NCI-H2029 treated with DMSO at 0.1 percent for 48 hours (cell line): ENCODE data around the gene OR6C65.
"Not testable (repeated sequence)": the region's sequence is repeated elsewhere in the genome, so short reads cannot be mapped to it uniquely, and the experiment has no call there.

Experiments
- DNase-seq: peaks from one replicate; lab custom pipeline; 2025; lab: John Stamatoyannopoulos, UW

The OR6C65 gene

DNA sequence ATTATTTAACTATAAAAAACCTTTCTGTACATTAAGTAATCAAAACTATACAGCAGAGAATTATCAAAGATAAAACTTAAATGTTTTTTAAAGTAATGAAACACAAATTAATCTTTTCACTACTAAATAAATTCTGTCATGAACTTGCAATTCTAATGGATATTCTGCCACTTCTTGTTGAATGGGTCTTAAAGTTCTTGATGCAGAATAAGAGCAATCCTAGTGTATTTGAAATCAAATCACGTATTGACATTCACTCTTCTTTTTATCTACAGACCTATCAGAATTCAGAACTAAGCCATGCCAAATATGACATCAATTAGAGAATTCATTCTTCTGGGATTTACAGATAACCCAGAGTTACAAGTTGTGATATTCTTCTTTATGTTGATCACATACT is at the start of gene OR6C65:
Gene OR6C65 (plus strand): TSS at position 301 of the 400 bp plus-strand sequence. CDS start 0 bp downstream, at position 301.
- DNase-seq, result no peak

DNA sequence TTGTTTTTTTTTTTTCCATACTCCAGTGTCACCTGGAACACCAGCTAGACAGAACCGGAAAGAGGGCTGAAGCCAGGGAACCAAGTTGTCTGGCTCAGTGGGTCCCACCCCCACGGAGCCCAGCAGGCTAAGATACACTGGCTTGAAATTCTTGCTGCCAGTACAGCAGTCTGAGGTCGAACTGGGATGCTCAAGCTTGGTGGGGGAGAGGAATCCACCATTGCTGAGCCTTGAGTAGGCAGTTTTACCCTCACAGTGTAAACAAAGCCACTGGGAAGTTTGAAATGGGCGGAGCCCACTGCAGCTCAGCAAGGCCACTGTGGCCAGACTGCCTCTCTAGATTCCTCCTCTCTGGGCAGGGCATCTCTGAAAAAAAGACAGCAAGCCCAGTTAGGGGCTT is 45.0 kb upstream of the OR6C65 start:
- DNase-seq, result not testable (repeated sequence)

DNA sequence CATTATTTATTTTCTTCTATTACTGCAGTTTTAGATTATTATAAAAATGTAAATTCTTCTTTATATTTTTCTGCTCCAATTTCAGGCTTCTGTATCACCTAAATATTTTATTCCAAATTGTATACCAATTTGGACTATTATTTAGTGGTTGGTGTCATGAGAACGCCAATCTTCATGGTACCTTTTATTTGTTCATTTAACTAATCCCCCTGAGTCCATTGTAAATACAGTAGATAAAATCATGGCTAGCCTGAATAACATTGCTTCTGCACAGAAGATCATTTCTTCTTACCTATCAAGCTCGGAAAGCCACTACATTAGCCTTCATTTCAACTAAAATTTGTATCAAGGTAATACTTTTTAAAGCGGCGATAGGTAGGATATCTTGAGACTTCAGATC is 37.7 kb upstream of the OR6C65 start, which contains the start of gene OR6C75:
Gene OR6C75 (plus strand): TSS at position 301 of the 400 bp plus-strand sequence. CDS start 2,136 bp downstream, outside the sequence.
- DNase-seq, result no peak

DNA sequence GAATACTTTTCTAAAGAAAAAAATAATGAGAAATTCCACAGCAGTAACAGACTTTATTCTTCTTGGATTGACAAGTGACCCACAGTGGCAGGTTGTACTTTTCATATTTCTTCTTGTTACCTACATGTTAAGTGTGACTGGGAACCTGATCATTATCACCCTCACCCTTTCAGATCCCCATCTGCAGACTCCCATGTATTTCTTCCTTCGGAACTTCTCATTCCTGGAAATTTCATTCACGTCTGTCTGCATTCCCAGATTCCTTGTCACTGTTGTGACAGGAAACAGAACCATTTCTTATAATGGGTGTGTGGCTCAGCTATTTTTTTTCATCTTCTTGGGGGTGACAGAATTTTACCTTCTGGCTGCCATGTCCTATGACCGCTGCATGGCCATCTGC is 35.2 kb upstream of the OR6C65 start:
- no peak for DNase-seq

DNA sequence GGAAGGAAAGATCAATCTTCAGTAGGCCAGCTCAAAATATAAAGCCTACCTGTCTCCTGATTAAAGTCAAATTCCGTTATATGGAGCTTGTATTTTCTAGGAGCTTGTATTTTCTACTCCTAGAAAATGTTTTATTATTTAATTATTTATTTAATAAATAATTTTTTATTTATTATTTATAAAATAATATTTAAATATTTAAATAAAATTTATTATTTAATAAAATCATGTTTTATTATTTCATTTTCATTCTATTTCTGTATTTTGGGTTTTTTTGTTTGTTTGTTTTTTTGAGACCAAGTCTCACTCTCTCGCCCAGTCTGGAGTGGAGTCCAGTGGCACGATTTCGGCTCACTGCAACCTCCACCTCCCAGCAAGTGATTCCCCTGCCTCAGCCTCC is 27.8 kb upstream of the OR6C65 start:
- no peak for DNase-seq

DNA sequence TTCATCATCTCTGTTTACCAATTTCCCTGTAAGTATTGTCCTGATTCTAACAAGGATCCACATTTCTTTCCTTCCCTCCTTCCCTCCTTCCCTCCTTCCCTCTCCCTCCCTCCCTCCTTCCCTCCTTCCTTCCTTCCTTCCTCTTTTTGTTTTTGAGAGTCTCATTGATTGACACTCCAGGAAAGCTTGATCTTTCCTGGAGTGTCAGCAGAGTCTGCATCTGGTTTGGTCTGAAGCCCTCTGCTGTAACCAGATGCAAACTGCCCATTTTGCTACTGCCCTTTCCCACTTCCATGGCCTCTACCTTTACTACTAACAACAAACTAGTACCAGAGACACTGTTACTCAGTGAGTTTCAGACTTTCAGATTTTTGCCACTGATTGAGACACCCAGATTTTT is 14.4 kb upstream of the OR6C65 start:
- DNase-seq, result no peak

DNA sequence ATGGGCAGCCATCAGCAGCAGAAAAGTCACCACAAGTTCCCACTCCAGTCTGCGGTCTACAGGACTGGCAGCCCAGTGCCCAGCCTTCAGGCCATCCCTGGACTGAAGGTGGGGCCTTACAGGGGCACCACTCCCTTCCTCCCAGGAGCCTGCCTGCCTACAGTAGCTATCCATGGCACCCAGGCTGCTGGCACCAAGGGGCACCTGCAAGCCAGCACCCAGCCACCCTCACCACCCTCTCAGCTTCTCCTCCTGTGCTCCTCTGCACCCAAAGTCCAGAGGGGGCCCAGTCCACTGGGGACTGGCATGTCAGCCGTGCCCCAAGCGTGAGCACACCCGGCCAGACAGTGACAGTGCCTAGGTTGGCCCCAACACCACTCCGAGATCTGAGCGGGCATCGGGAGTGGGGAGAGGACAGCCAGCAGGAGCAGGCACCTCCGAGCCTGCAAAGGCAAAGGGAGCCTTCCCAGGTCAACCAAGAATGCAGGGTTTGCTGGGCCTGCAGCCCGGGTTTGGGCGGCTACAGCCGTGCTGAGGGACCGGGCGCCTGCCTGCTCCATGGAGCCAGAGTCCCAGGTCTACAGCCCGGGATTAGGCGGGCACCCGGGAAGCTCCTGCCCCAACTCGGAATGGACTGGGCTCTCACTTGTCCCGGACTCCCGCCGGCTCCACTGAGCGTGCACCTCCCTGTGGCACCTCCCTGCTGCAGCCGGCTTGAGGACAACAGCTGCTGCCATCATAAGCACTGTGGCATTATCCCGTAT is 8.1 kb upstream of the OR6C65 start:
- no peak for DNase-seq

DNA sequence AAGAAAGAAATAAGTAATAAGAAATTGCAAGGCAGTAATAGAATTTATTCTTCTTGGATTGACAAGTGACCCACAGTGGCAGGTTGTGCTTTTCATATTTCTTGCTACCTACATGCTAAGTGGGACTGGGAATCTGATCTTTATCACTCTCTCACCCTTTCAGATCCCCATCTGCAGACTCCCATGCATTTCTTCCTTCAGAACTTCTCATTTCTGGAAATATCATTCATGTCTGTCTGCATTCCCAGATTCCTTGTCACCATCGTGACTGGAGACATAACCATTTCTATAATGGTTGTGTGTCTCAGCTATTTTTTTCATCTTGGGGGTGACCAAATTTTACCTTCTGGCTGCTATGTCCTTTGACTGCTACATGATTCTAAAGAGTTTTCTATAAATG is 4.0 kb upstream of the OR6C65 start:
- DNase-seq, result no peak

DNA sequence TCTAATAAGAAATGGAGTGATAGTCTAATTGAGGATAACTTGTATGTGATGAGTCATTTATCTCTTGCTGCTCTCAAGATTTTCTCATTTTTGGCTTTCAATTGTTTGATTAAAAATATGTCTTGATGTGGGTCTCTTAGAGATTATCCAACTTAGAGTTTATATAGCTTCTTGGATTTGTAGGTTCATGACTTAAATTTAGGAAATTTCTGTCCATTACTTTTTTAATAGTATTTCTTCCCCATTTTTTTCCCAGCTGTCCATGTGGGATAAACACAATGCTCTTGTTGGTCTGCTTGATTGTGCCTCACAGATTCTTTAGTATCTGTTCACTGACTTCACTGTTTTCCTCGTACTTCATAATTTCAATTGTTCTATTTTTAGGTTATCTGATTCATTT is 7.5 kb downstream of the OR6C65 start:
- DNase-seq, result no peak

DNA sequence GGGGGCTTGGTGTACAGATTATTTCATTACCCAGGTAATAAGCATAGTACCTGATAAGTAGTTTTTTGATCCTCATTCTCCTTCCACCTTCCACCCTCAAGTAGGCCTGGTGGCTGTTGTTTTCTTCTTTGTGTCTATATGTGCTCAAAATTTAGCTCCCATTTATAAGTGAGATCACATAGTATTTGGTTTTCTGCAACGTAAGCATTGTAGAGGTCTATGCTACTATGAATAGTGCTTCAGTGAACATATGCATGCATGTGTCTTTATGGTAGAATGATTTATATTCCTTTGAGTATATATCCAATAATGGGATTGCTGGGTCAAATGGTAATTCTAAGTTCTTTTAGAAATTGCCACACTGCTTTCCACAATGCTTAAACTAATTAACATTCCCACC is 8.8 kb downstream of the OR6C65 start:
- not testable (repeated sequence) for DNase-seq

DNA sequence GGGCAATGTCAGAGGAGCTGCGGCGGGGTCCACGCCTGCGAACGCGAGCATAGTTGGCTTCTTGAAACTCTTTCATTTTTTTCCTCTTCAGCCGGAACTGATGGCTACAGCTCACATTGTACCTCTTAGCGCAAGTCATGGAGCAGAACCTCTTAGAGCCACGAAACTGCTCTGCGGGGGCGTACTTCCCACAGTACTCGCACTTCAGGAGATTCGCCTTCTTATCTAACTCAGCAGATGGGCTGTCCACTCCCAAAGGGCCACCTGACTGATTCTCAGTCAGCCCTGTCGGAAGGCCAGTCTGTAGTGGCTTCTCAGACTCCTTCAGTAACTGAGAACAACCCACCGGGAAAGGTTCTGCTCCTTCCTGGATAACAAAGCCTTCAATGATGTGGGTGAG is 11.8 kb downstream of the OR6C65 start:
- not testable (repeated sequence) for DNase-seq

DNA sequence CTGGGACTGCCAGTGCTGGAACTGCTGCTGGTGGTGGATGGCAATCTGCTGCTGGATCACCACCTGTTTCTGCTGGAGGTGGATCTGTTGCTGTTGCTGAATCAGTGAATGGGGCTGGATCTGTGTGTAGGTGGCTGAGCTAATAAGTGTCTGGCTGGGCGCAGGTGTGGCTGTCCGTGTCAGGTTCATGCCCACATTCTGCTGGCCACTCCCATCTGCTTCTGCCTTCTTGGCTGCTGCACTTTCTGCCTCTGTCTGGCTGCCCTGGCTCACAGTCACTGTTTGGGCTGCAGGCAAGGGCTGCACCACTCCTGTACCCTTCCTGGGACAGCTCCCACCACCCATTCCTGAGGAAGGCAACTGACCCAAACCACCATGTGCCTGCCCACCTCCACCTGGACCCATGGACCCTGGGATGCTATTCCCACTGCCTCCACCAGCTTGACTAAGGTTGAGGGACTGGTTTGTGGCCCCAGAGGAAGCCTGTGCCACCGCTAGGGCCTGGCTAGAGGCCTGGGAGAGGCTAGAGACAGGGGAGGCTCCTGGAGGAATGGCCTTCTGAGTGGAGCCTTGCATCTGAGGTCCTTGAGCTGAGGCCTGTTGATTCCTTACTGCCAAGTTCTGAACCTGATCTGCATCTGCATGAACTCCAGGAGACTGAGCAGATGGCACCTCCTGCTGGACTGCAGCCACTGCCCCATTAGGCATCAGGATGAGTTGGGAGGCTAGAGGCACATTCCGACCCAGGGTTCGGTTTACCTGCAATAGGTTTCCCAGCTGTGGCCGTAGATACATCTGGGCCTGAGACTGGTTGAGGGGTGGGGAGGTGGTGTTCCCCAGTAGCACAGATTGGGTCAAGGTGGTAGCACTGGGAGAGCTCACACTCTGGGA is 13.4 kb downstream of the OR6C65 start:
- not testable (repeated sequence) for DNase-seq

DNA sequence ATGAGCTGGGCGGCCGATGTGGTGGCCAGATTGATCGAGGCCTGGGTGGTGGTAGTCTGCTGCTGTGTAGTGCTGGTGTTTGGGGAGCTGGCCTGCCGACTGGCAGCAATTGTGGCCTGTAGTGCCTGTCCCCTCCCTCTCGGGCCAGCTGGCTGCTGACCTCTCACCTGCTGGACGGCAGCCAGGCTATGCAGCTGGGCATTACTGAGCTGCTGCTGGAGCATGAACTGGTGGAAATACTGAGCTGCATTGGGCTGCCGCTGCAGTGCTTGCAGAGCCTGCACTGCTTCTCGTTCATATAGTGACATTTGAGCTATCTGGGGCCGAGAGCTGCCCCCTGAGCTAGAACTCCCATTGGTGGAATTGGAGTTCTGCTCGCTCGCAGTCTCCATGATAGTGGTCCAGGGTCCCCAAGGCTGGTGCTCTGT is 14.1 kb downstream of the OR6C65 start:
- not testable (repeated sequence) for DNase-seq

DNA sequence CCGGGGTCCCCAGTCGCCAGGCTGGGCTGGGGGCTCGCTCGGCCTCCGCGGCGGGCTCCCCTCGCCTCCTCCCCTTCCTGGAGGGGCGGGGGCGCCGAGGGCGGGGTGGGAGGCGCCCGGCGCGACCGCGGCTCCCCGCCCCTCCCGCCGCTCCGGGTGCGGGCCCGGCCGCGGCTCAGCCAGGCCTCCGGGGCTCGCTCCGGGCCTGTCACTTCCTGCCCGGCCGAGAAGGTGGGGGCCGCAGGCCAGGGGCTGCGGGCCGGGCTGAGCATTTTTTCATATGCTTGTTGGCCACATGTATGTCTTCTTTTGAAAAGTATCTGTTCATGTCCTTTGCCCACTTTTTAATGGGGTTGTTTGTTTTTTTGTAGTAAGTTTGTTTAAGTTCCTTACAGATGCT is 14.6 kb downstream of the OR6C65 start:
- not testable (repeated sequence) for DNase-seq

DNA sequence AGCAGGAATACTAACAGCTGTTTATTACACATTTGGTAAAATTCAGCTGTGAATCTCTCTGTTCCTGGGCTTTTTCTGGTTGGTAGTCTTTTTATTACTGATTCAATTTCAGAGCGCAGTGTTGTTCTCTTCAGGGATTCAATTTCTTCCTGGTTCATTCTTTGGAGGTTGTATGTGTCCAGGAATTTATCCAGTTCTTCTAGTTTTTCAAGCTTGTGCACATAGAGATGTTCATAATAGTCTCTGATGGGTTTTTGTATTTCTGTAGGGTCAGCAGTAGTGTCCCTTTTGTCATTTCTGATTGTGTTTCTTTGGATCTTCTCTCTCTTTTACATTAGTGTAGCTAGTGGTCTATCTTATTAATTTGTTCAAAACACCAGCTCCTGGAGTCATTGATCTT is 16.6 kb downstream of the OR6C65 start:
- DNase-seq, result no peak

DNA sequence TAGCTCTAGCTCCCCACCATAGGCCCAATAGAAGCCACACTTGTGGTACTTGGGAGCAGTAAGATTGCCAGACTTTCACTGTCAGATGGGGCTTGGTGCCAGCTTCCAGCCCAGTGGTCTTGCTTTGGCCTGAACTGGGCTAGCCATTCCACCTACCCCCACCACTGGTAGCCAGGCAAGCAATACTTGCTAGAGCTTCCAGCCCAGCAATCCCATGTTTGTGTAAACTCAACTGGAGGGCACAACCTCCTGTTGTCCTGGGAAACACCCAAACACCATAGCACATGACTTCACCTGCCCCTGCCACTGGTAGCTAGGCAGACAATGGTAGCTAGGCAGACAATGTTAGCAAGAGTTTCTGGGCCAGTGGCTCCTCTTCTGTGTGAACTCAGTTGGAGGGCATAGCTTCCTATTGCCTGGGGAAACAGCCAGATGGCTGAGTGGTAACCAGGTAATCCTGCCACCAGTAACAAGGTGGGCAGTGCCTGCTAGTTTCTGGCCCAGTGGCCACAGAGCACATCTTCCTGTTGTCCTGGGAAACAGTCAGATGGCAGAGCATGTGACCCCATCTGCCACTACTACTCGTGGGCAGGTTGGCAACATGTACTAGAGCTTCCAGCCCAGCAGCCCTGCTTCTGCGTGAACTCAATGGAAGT is 20.1 kb downstream of the OR6C65 start:
- DNase-seq, result no peak

DNA sequence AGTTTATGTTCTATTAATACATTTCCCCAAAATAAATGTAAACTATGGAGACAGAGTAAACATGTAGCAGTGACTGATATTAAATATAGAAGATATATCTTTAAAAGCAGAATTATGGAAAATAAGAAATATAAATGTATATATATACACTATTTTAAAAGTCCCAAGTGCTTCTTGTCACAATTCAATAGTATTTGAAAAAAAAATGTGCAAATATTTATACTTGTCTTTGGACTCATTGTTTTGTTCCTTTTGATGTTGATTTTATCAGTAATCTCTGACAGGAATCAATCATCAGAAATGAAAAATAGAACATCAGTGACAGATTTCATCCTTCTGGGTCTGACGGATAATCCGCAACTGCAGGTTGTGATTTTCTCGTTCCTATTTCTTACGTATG is 25.6 kb downstream of the OR6C65 start, which contains the start of gene OR6C76:
Gene OR6C76 (plus strand): TSS at position 301 of the 400 bp plus-strand sequence. CDS start 0 bp downstream, at position 301.
- no peak for DNase-seq

DNA sequence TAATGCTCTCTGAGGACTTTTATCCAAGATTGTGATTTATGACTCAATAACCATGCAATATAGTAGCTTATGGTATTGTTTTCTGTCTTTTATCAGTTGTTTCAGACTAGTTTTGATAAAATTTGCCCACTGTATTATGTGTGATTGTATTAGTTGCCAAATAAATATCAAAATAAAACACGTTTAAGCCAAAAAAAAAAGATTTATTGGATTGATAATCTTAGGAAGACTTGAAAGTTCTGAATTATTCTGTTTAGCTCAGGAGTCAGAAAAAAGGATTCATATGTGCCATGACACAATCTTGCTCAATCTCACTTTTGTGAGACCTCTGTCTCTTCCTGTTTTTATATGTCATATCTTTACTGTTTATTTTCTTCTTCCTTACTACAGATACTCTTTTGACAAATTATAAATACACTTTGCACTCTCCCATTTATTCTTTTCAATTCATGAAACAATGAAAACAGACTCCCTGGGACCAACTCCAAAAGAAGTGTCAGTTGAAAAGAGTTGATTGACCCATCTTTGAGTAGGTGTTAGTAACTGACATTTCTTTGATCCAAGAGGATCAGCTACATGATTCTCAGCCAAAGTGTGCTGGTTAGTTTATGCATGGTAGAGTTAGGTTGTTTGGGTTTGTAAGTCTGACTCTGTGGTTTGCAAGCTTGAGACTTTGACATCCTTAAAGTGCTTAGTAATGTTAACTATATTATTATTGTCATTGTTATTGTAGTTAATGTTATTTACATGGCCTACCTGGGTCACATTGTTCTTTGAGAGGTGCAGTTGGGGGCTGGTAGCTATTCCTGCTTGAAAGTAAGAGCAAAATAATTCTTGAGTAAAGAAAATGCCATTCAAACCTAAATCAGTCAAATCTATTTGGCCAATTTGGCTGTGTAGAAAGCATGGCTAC is 28.3 kb downstream of the OR6C65 start:
- DNase-seq, result no peak

DNA sequence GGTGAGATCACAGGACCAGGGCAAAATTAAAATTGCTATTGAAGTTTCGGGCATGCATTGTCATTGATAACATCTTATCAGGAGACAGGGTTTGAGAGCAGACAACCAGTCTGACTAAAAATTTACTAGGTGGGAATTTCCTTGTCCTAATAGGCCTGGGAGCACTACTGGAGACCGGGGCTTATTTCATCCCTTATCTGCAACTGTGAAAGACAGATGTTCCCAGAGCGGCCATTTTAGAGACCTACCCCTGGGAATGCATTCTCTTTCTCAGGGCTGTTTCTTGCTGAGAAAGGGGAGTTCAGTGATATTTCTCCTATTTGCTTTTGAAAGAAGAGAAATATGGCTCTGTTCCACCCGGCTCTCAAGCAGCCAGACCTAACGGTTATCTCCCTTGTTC is 40.9 kb downstream of the OR6C65 start:
- DNase-seq, result not testable (repeated sequence)

DNA sequence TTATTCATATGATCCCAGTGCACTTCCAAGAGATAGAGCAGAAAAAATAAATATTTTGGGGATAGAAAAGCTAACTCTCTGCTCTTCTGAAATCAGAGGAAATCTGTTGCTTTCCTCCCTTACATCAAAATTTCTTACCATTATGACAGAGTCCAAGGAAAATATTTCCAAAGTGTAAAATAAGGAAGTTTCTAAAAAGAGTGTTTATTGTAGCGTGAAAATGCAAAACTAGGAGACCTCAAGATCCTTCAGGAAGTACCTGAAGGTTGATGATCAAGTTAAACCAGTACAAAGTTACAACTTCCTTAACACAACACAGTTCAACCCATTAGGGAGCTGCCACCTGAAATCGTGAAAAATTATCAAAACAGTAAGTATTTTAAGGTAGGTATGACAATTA is 43.4 kb downstream of the OR6C65 start, which contains the start of gene OR6C2:
Gene OR6C2 (plus strand): TSS at position 301 of the 400 bp plus-strand sequence. CDS start 8,138 bp downstream, outside the sequence.
- DNase-seq, result no peak

DNA sequence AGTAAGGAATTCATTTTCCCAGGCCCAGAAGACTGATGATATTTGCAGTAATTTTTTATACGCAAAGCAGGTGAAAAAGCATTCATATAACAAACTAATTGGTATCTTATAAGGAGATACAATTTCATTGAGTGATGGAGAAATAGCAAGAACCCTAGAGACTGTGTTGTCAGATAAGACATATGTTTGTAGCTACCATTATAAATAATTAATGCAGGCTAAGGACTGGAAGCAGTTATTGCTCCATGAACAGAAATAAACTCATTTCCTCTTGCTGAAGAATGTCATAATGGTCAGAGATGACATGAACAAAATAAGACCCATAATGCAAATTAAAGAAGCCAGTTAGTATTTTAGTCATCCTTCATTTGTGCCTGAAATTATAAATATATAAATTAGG is 45.0 kb downstream of the OR6C65 start:
- no peak for DNase-seq
